Measurements from ENCODE around the gene LLGL1.
A peak's percentile ranks its signal among the peaks of the same experiment; 100 is the strongest.

The LLGL1 gene

DNA sequence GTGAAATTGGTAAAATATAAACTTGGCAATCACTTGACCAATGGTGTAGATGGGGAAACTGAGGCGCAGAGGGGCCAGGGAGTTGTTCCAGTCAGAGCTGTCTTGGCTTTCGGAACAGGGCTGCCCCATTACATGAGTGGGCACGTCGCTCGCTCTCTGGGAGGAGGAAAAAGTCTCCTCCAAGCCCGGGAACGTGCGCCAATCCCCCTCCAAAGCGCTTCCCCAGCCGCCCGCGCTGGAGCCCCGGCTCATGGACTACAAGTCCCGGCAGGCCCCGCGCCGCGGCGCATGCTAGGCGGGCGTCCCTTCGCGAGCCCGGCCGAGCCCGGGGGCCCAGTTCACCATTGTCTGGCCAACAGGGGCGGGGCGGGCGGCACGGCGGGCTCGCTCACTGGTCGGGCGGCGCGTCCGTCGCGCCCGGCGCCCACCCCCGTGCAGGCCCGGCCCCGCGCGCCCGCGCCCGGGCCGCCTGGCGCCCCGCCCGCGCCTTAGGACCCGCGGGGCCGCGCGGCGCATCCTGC is at the start of gene LLGL1:
Gene LLGL1, plus strand, starts transcription at position 515 of the 521 bp plus-strand sequence. CDS start 48 bp downstream, outside the sequence.
- FAIRE-seq = no peak

DNA sequence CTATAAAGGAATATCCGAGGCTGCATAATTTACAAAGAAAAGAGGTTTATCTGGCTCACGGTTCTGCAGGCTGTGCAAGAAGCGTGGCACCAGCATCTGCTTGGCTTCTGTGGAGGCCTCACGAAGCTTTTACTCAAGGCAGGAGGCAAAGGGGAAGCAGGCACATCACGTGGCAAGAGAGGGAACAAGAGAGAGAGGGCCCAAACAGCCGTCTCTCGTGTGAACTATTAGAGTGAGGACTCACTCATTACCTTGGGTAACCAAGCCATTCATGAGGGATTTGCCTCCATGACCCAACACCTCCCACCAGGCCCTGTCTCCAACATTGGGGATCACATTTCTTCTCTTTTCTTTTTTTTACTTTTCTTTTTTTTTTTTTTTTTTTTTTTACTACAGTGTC is 49.3 kb upstream of the LLGL1 start:
- no peak for FAIRE-seq

DNA sequence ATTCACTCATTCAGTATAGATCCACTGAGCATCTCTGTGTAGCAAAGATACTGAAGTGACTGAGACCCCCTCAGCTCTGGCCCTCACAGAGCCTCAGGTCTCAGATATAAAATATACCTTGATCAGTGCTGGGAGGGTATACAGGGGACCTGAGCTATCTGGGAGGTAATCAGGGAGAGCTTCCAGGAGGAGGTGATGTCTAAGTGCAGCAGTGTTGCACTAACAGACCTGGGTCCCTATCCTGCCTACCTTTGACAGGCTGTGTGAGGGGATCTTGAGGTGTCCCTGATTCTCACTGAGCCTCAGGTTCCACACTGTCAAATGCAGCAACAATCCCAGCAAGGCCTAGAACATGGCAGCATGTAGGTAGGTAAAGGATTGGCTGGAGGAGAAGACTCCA is 48.3 kb upstream of the LLGL1 start:
- no peak for FAIRE-seq

DNA sequence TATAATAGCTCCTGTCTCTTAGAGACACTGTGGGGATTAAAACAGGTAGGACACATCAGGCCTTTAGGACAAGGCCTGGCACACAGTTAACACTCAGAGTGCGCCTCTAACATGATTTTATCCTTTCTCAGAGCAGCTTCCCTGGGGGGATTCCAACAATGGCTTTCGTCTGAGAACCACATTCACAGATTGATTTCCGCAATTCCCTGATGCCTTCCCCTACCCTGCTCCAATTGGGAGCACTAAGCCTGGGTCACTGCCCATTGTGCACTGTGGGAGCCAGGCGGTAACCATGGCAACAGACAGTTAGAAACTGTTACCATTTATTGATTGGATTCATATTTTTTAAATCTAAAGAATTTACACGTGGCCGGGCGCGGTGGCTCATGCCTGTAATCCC is 47.7 kb upstream of the LLGL1 start:
- no peak for FAIRE-seq

DNA sequence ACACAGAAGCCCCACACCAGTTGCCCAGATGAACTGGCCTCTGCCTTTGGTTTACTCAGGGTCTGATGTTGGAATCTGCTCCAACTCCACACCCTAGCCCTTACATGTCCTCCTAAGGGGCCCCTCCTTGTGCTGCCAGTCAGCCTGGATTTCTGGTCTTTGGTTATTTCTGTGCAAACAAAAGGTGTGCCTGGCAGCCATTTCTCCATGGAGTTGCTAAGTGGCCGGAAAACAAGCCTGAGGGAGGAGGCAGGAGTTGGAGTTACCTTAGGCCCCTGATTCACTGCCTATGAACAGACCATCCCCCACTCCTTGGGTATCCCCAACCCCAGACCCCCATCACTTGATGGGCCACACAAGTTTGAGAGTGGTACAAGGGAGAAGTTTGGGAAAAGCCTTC is 46.2 kb upstream of the LLGL1 start:
- FAIRE-seq = no peak

DNA sequence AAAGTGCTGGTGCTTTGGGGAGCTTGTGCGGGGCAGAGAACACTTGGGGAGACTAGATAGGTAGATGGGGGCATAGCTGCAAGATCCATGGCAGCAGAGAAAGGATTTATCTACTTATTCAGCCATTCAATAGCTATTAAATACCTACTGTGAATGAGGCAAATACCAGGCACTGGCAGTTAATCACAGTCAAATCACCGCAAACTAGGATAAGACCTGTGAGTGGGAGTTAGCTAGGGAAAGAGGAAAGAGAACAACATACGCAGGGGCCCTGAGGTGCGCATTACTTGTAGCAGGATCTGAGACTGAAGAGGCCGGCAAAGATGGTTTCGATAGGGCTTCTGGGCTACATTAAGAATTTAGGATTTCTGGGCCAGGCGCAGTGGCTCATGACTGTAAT is 45.6 kb upstream of the LLGL1 start:
- FAIRE-seq = no peak

DNA sequence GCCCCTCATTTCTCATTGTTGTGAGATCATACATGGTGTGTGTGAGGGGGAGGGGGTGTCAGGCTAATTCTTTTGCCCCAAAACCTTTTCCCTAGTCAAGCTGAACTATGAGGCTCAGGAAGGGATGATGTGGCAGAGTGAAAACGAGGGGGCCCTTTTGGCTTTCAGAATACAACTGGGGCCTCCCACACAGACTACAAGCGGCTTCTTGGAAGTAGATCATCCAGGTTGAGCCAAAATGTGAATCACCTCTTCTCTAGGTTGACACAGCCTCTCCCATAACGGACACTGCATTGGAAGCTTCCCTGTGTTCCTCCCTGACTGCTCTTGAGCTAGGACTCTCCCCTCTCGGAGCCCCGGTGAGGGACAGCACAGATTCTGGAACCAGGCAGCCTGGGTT is 44.1 kb upstream of the LLGL1 start:
- FAIRE-seq = no peak

DNA sequence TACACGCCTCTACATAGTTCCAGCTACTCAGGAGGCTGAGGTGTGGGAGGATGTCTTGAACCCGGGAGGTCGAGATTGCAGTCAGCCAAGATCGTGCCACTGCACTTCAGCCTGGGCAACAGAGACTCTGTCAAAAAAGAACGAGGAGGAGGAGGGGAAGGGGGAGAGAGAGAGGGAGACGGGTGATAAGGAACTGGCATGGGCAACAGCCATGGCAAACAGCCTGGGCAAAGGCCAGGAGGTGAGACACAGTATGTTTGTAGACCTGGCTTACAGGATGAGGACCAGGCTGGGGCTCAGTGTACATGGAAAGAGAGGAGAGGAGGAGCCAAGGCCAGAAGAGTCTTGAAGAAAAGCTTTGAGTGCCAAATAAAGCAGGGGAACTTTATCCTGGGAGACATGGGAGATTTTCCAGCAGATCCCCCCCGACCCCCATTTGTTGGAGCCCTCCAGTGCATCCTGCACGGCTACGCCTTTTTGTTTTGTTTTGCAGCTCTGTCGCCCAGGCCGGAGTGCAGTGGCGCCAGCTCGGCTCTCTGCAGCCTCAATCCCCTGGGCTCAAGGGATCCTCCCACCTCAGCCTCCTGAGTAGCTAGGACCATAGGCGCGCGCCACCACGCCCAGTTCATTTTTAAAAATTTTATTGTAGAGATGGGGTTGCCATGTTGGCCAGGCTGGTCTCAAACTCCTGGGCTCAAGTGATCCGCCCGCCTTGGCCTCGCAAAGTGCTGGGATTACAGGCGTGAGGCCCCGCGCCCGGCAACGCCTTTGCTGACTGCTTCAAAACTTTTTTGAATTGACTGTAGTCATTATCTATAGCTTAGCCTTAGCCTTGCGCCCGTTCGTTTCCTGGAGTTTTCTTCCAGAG is 43.1 kb upstream of the LLGL1 start:
- no peak for FAIRE-seq

DNA sequence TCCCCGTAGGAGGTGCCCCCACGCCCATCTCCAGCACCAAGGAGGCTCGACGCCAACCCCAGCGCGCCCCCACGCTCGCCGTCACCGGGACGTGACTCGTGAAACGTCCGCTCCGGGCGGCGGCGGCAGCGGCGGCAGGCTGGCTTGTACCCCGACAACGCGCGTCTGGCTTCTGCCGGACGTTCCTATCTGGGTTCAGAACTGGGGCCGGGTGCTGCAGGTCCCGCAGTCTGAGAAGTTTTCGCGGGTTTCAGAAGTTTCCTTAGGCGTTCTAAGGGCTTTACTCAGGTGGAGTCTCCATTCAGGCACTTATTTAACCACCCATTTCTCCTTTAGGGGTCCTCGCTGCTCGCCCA is 42.5 kb upstream of the LLGL1 start:
- FAIRE-seq = no peak

DNA sequence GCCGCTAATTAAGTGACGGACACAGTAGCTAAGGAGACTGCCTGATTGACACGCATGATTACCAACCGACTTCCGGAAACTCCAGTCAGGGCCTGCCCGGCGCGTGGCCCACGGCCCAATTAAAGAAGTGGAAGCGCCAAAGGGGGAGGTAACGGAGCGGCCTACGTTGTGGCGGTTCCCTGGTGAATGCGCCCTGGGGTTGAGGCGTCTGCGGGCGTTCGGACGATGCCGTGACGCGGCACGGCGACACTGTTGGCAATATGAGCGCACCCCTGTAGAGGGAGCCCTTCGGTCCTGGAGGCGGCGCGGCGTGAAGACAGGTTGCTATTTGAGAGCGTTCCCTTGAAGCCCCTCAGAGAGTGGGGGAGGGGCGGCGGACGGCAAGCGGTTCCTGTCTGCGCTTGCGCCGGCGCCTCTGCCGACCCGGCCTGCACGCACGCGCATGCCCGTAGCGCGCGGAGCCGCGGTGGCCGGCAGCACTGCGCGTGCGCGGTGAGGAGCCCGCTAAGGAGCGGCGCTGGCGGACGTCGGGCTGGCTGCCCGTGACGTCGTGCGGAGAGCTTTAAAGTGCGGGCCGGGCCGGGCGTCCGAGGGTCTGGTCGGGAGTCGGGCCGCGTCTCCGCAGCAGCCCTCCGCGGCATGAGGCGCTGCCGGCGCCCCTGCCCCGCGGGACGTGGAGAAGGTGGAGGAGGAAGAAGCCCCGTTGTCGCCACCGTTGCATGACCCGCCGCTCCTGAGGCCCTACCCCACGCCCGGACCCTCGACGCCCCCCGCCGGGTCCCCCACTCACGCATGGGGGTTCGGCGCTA is 41.9 kb upstream of the LLGL1 start, which contains the start of gene ALKBH5:
Gene ALKBH5, plus strand, starts transcription at position 495 of the 809 bp plus-strand sequence. CDS start 416 bp downstream, outside the sequence.
- peak; percentile 97 for FAIRE-seq

DNA sequence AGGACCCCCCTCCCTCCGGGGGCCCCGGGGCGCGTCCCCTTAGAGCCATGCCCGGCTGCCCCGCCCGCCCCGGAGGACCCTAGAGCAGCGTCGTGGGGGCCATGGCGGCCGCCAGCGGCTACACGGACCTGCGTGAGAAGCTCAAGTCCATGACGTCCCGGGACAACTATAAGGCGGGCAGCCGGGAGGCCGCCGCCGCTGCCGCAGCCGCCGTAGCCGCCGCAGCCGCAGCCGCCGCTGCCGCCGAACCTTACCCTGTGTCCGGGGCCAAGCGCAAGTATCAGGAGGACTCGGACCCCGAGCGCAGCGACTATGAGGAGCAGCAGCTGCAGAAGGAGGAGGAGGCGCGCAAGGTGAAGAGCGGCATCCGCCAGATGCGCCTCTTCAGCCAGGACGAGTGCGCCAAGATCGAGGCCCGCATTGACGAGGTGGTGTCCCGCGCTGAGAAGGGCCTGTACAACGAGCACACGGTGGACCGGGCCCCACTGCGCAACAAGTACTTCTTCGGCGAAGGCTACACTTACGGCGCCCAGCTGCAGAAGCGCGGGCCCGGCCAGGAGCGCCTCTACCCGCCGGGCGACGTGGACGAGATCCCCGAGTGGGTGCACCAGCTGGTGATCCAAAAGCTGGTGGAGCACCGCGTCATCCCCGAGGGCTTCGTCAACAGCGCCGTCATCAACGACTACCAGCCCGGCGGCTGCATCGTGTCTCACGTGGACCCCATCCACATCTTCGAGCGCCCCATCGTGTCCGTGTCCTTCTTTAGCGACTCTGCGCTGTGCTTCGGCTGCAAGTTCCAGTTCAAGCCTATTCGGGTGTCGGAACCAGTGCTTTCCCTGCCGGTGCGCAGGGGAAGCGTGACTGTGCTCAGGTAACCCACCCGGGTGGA is 41.0 kb upstream of the LLGL1 start:
- no peak for FAIRE-seq

DNA sequence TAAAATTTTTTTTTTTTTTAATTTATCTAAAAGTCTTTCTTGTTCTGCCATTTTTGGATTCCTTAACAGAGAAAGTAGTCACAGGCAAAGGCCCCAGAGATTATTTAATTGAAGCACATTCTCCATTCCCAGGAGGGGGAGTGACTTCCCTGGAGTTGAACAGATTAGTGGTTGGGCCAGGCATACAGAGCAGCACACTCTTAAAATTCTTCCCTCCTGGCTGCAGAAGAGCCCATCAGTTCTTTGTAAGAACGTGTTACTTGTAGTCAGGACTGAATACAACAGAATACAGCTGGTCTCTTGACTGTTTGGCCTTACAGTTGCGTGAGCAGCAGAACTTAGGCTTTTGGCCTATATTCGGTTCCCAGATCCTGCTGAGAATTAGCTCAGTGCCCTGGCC is 40.0 kb upstream of the LLGL1 start:
- FAIRE-seq = no peak

DNA sequence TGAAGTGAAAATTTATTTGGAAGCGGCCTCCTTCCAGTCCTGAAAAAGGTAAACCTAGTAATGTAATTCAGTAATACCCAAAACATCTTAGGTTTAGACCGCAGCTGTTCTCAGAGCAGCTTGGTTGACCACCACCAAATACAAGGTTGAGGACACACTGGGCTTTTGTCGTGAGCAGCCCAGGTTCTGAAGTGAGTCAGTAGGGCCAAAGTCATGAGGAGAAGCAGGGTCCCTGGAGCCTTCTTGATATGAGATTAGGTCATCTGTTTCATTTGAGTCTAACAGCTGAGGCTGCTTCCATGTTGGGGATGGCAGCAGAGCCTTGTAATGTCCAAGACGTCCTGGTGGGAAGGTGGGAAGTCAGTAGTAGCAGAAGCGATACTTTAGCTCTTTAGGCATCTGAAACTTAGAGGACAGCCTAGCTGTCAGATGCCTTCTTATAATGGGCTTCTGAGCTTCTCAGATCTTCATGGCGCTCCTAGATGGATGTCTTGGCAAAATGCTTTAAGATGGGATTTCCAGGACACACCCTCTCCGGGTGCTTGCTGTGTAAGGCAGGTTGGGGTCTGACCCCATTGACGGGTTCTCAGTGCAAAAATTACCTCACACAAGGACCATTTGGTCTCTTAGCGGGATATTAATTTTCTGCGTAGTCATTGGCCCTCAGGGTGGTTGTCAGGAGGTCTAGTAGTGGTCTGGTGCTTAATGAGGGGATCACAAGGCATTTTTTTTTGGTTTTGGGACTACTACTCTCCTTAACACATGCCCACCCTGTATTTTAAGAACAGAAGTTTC is 39.4 kb upstream of the LLGL1 start:
- FAIRE-seq = no peak

DNA sequence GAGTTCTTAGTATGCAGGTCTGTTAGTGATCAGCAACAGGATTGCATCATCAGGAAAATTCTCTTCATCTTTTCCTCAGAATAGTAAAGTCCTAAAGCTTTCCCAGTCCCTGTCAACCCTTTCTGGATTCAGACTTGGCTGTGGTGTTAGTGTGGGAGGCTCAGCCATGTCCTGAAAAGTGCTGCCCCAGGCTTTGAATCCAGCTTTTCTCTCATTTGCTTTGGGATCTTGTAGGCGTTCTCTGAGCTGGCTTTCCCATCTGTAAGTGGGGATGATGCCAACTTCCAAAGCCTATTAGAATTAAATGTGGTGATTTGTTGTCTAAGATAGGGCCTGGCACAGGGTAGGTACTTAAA is 38.8 kb upstream of the LLGL1 start:
- no peak for FAIRE-seq

DNA sequence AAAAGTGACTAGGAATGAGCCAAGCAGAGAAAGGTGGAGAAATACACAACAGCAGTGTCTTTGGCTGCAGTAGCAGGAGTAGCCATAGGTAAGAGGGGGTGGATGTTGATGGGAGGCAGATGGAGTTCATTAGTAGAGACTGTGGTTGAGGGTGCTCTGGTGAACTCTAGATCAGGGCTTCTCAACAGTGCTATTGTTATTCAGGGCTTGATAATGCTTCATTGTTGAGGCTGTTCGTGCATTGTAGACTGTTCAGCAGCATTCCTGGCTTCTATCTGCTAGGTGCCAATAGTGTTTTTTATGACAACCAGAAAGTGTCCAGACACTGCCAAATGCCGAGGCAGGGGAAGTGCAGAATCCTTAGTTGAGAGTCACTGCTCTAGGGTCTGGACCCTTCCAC is 38.2 kb upstream of the LLGL1 start:
- FAIRE-seq = no peak

DNA sequence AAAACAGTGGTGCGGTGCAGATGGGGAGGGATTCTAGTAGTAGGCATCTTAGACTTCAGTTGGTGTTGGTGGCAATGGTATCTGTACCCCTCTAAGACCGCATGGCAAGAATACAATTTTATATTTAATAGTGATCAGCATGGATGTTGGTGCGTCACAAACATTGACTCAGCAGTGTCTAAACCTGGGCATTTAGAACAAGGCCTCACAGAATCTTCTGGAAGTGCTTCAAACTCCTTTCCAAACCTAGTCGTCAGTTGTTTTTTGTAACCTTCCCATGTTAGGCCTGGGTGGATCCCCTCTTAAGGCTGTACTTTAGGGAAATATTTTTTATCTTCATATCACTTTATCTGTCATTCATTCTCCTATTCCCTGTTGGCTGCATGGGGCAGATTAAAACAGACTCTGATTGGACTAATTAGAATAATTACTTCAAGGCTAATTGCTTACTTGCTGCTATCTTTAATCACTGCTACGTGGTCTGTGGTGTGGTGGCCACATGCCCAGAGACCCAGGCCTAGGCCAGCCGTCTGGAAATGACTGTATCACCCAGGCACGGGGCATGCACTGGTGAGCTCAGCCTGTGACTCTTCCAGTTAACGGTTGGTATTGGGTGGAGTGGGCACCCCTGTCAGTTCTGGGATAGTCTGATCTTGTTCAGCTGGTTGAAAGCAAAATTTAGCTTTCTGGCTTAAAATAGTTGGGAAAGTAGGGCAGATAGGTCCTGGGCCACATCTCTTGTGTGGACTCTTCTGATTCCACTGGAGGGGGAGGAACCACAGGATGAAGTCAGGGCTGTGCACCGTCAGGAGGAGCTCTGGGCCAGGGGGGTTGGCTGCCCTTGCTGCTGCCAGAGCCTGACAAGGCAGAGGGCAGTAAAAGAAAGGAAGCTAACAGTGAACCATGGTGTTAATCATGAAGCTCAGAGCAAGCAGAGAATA is 37.3 kb upstream of the LLGL1 start:
- FAIRE-seq = no peak

DNA sequence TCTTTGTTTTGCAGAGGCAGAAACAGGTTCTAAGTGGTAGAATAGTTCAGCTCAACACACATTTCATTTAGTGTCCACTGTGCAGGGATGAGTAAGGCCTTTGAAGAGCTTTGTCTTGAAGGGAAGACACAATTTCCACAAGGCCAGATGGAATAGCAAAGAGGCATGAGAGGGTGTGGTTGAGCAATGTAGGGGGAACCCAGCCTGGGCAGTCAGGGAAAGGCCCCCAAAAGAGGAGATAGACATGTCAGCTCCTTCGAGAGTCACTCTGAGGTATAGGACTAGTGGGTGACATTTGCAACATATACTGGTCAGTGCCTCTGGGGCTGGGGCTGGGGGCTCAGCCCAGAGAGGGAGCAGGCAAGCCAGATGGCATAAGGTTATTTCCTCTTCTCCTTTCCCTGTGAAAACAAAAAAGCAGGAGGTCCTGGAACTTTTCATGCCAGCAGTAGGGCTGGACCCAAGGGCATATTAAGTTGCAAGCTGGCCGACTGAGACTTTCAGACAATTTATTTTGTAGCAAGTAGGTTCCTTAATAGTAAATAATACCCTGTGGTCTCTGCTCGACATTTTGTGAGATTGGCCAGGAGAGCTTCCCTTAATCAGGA is 34.7 kb upstream of the LLGL1 start:
- no peak for FAIRE-seq

DNA sequence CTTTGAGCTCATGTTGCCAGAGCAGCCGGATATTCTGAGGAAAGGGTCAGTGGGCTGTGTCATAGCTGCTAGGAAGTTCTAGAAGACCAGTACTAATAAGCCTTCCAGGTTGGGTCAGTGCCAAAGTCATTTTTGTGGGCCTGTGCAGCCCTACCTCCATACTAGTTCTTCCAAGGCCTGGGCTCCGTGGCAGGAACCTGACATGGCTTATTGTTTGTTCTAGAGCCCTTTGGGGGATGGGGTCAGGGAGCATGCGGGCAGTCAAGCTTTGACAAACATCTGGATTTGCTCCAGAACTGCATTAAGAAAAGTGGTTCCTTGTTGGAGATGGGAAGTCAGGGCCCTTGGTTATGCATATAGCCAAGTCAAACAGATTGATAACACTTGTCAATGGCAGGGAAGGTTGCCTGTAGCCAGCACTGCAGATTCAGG is 34.2 kb upstream of the LLGL1 start:
- no peak for FAIRE-seq

DNA sequence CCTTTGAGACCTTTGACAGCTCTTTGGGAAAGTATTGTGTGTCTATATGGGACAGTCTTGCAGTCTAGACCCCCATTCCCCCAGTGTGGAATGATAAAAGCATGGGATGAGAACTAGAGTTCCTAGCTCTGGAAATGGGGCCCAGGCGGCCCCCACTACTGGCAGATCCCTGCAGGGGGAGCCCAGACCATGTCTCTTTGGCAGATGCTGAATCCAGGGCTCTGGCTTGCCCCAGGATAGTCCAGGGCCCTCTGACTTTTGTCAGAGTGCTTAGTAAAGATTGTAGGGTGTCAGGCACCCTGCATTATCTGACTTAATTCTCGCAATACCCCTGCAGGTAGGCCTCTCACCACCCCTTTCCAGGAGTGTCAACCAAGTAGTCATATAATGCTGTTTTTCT is 33.5 kb upstream of the LLGL1 start:
- FAIRE-seq = no peak

DNA sequence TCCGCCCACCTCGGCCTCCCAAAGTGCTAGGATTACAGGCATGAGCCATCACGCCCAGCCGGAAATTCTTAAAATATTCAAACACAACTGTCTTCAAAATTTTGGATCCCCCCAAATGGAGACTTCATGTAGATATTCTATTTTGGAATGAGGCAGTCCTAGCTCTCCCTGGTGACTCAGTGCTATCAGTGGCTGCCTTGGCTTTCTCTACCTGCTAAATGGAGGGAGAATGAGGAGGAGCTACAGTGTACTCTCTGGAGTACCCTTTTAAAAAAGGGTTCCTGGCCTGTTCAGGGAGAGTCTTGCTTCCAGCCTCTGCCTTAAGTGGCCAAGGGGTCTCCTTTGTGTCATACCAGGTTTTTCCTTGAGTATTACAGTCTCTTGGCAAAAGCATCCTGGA is 31.0 kb upstream of the LLGL1 start:
- FAIRE-seq = no peak

All from G401.6 (cell line).